K562 (cell line): ENCODE results near the gene IFNA6. TPM values are rescaled to one million over a fixed set of nuclear protein-coding genes. Genes with fewer than 3 reads are reported as not detected.

Experiments used
- ATAC-seq: fragments of 200-7000 bp; cut with Tn5 transposase; 3 replicates; pipeline ENCODE4 v1.9.1; 2020; ENCODE audit warnings: moderate library complexity
- Bru-seq: library from RNA; stranded (reverse); fragments of 400-500 nt; gene quantifications from one replicate; lab custom pipeline; 2021; lab: Mats Ljungman, UMichigan
- BruChase-seq, 2 experiments: library from RNA; stranded (reverse); fragments of 400-500 nt; gene quantifications; one replicate each; lab custom pipeline; 2021; lab: Mats Ljungman, UMichigan
- BruUV-seq: library from RNA; stranded (reverse); fragments of 400-500 nt; replicated peaks from 2 replicates; lab custom pipeline; 2021; lab: Mats Ljungman, UMichigan
- CTCF ChIA-PET: fragments of 300-600 bp; formaldehyde crosslinking; extraction: SDS; loops from one replicate; lab custom pipeline; 2021; ENCODE audit warnings: low intra/inter-chr PET ratio; lab: Yijun Ruan, JAX
- POLR2A ChIA-PET: fragments of 300-600, 350-650 bp; sonication (Branson Sonifier 250); formaldehyde crosslinking; extraction: SDS; loops from one replicate; lab custom pipeline; 2021; ENCODE audit warnings: antibody characterized with exemption, inconsistent platforms; lab: Yijun Ruan, JAX
- DNase-seq, 4 experiments: peaks; one replicate each; pipeline versions ENCODE4 v3.0.0 to v3.0.0-alpha.2; 2011 to 2018; ENCODE audit warnings: low spot score in 3 of 4, mixed read lengths in 3 of 4; ENCODE audit errors: extremely low read depth in 1 of 4
- FAIRE-seq: peaks from 2 replicates; lab custom pipeline; 2011; peaks lifted over from hg19 to GRCh38; lab: Jason Lieb, UNC
- H2AFZ ChIP-seq: 2 replicates; pipeline ENCODE4 v1.6.0; 2011; ENCODE audit warnings: low read depth, low read length, control low read depth, inconsistent platforms
- H3K27ac ChIP-seq: fragments of 200-600 bp; 3 replicates; pipeline ENCODE4 v1.8.0; 2011; ENCODE audit warnings: low read depth, mild to moderate bottlenecking, control low read depth, inconsistent platforms, low read length, moderate library complexity, mixed read lengths; ENCODE audit errors: extremely low read depth
- H3K27me3 ChIP-seq, 2 experiments: fragments of 300-600 bp in 1 of 2; 2 replicates in 1 of 2; 3 replicates in 1 of 2; pipeline versions ENCODE4 v1.6.0 to v1.8.0; 2011; ENCODE audit warnings: inconsistent platforms in 2 of 2, low read length in 2 of 2, mild to moderate bottlenecking in 1 of 2, mixed read lengths in 1 of 2, moderate library complexity in 1 of 2; ENCODE audit not compliant: control insufficient read depth in 2 of 2, insufficient read depth in 2 of 2
- H3K36me3 ChIP-seq: fragments of 300-600 bp; 3 replicates; pipeline ENCODE4 v1.8.0; 2011; ENCODE audit warnings: mild to moderate bottlenecking, low read length, inconsistent platforms; ENCODE audit not compliant: control insufficient read depth, insufficient read depth
- H3K4me1 ChIP-seq, 2 experiments: fragments of 200-600 bp in 1 of 2; replicated peaks in 1 of 2; 2 replicates in 1 of 2; 3 replicates in 1 of 2; pipeline versions ENCODE4 v1.5.1 to v1.8.0; 2011; ENCODE audit warnings: inconsistent platforms in 2 of 2, low read length in 2 of 2, mild to moderate bottlenecking in 1 of 2, mixed read lengths in 1 of 2, moderate library complexity in 1 of 2; ENCODE audit not compliant: control insufficient read depth in 2 of 2, insufficient read depth in 2 of 2
- H3K4me2 ChIP-seq: 2 replicates; pipeline ENCODE4 v1.6.1; 2011; ENCODE audit warnings: low read length, control low read depth, inconsistent platforms, mixed read lengths; ENCODE audit not compliant: insufficient read depth
- H3K4me3 ChIP-seq: fragments of 200-600 bp; sonication (generic), shearing (Covaris generic); 2 replicates; pipeline ENCODE4 v1.5.1; 2016; ENCODE audit warnings: control low read depth, inconsistent platforms
- H3K79me2 ChIP-seq: fragments of 200-600 bp; 3 replicates; pipeline ENCODE4 v1.8.0; 2011; ENCODE audit warnings: low read length, inconsistent platforms; ENCODE audit not compliant: control insufficient read depth, insufficient read depth
- H3K9ac ChIP-seq, 2 experiments: 2 replicates each; pipeline versions ENCODE4 v1.6.0 to v1.6.1; 2011; ENCODE audit warnings: low read depth in 2 of 2, low read length in 2 of 2, control low read depth in 1 of 2, inconsistent platforms in 1 of 2, mild to moderate bottlenecking in 1 of 2, mixed read lengths in 1 of 2; ENCODE audit not compliant: insufficient read depth in 1 of 2
- H3K9me1 ChIP-seq: one replicate; pipeline ENCODE4 v1.6.0; 2011; ENCODE audit warnings: inconsistent platforms, mild to moderate bottlenecking, low read length, moderate library complexity; ENCODE audit not compliant: control insufficient read depth, insufficient read depth
- H3K9me3 ChIP-seq: replicated peaks from 2 replicates; pipeline ENCODE4 v1.5.1; 2011; ENCODE audit warnings: low read depth, low read length, inconsistent platforms; ENCODE audit not compliant: control insufficient read depth, insufficient read depth
- H4K20me1 ChIP-seq: replicated peaks from 2 replicates; pipeline ENCODE4 v1.6.1; 2011; ENCODE audit warnings: low read length, inconsistent platforms, mixed read lengths; ENCODE audit not compliant: control insufficient read depth, insufficient read depth
- COPS2 ChIP-seq: fragments of 450-650 bp; conservative IDR thresholded peaks from 2 replicates; pipeline ENCODE4 v1.6.1; 2016; ENCODE audit warnings: mild to moderate bottlenecking, moderate library complexity
- HEY1 ChIP-seq: fragments of 250-450 bp; sonication (Bioruptor Pico); IDR thresholded peaks from 2 replicates; pipeline ENCODE4 v1.5.0; 2020; ENCODE audit warnings: mild to moderate bottlenecking, moderate library complexity, borderline replicate concordance
- MAFG ChIP-seq: fragments of 450-650 bp; conservative IDR thresholded peaks from 2 replicates; pipeline ENCODE4 v1.6.1; 2016; ENCODE audit warnings: missing genetic modification characterization, missing compliant biosample characterization
- SNIP1 ChIP-seq: fragments of 450-650 bp; IDR thresholded peaks from 2 replicates; pipeline ENCODE4 v1.7.1; 2017; ENCODE audit warnings: low read depth, mild to moderate bottlenecking
- TCF3 ChIP-seq: sonication (generic); formaldehyde crosslinking; IDR thresholded peaks from 2 replicates; pipeline ENCODE4 v1.4.0; 2020; ENCODE audit warnings: mild to moderate bottlenecking, missing genetic modification reagents
- ZNF354B ChIP-seq: fragments of 250-450 bp; sonication (Bioruptor Pico); IDR thresholded peaks from 2 replicates; pipeline ENCODE4 v1.4.0; 2020
- WGBS: fragments of 100-300 bp; shearing (Covaris generic); methylation state at CpG from one replicate; pipeline ENCODE4 v1.1.6; 2016; ENCODE audit warnings: low coverage, mixed read lengths; ENCODE audit not compliant: insufficient coverage; ENCODE audit errors: missing lambda C conversion rate; 5-methylcytosine and 5-hydroxymethylcytosine counted together
- in situ Hi-C: fragments of 300-500 bp; cut with MboI; formaldehyde crosslinking; loops from 4 replicates; pipeline ENCODE4 v1.15.0; 2018; ENCODE audit warnings: inconsistent platforms, mixed read lengths
- intact Hi-C: fragments of 100-400 bp; cut with micrococcal nuclease; formaldehyde crosslinking; loops from 2 replicates; pipeline ENCODE4 v1.14.2; 2022
- long read RNA-seq, 3 experiments: library from polyadenylated mRNA in 2 of 3; library from RNA in 1 of 3; unstranded in 2 of 3; stranded (forward) in 1 of 3; transcript quantifications; one replicate each; pipeline ENCODE4 v2.0.0, GENCODE V29; 2019 to 2022
- polyA minus RNA-seq, 3 experiments: library from RNA; depleted of rRNA, polyadenylated mRNA; stranded (reverse); fragments of >200 nt; gene quantifications; 2 replicates each; pipeline ENCODE4 v1.2.3, GENCODE V29; 2011
- polyA plus RNA-seq, 8 experiments: library from polyadenylated mRNA; depleted of rRNA in 4 of 8; stranded (reverse) in 5 of 8; unstranded in 3 of 8; fragments of >200 nt; fragmentation: Nextera tagmentation in 2 of 8; fragmentation: Illumina TruSeq in 1 of 8; extraction: Ambion mirVana in 2 of 8; extraction: Trizol in 1 of 8; gene quantifications; 2 replicates each; pipeline versions ENCODE4 v1.2.1 to v1.2.3, GENCODE V29; 2011 to 2014; ENCODE audit warnings: inconsistent platforms in 1 of 8, missing spikeins in 1 of 8
- total RNA-seq, 7 experiments: library from RNA; depleted of rRNA in 6 of 7; stranded (reverse); fragments of >200 nt in 6 of 7; fragmentation: Illumina TruSeq in 2 of 7; extraction: Trizol in 2 of 7; gene quantifications; 2 replicates each; pipeline versions ENCODE4 v1.2.1 to v1.2.3, GENCODE V29; 2011 to 2021; ENCODE audit warnings: low replicate concordance in 1 of 7

The IFNA6 gene
- not detected in 2 replicates for total RNA-seq (2011; cell fraction: chromatin; rRNA removed; ENCODE audit: low replicate concordance)
- total RNA-seq (2011; cell fraction: nucleolus; rRNA removed): not detected in 2 replicates
- not detected in 2 replicates for total RNA-seq (2011; cell fraction: nucleoplasm; rRNA removed)
- total RNA-seq (2014; rRNA removed) (not detected in 2 replicates), total RNA-seq (2014; rRNA removed; fragmentation: Illumina TruSeq; extraction: Trizol) (not detected in 2 replicates), total RNA-seq (2015; rRNA removed; fragmentation: Illumina TruSeq; extraction: Trizol) (not detected in 2 replicates), total RNA-seq (2021) (not detected in 2 replicates), polyA plus RNA-seq (2011; rRNA removed) (not detected in 2 replicates), polyA plus RNA-seq (2014; fragmentation: Illumina TruSeq; extraction: Trizol) (not detected in 2 replicates), polyA plus RNA-seq (2014; fragmentation: Nextera tagmentation; extraction: Ambion mirVana) (not detected), polyA plus RNA-seq (2014; rRNA removed) (not detected in 2 replicates), polyA minus RNA-seq (2011; rRNA and poly(A)+ RNA removed) (not detected in 2 replicates), Bru-seq, nascent RNA (not detected), BruChase-seq, experiment 1, labeled RNA remaining after a 2-hour chase (not detected), BruChase-seq, experiment 2, labeled RNA remaining after a 6-hour chase (not detected)
- not detected in 2 replicates for polyA plus RNA-seq (2011; cell fraction: cytosol; rRNA removed)
- not detected in 2 replicates for polyA plus RNA-seq (2011; cell fraction: nucleus; rRNA removed)
- not detected in 2 replicates for polyA plus RNA-seq (2012)
- polyA minus RNA-seq (2011; cell fraction: cytosol; rRNA and poly(A)+ RNA removed): not detected in 2 replicates
- not detected in 2 replicates for polyA minus RNA-seq (2011; cell fraction: nucleus; rRNA and poly(A)+ RNA removed)
- long read RNA-seq, experiment 1: 0 reads
- long read RNA-seq, experiment 2: 0 reads
- long read RNA-seq, experiment 3: 0 reads

DNA sequence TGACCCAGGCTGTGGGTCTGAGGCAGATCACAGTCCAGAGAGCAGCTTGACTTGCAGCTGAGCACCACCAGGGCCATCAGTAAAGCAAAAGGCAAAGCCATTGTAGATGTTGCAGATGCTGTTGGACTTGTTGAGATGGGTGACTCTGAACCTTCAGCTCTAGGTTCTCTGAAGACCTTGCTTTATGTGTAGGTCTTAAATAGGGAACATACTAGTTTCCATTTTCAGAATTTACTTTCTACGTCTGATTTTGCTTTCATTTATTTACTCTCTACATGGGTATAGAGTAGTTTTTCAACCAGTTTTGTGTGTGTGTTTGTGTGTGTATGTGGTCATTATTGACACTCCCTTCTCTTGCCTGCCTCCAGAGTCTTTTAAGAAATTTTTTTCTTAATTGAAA lies at the start of gene IFNA6:
Gene IFNA6, minus strand, starts transcription at position 101 of the 400 bp plus-strand sequence. Its CDS starts 0 bp downstream, at position 101.
- H4K20me1 ChIP-seq: no peaks in the 10 kb centered on the region
- WGBS: no CpG with 5 or more reads among the region's 1 CpG
- H3K4me3 ChIP-seq: no peak within 1 kb of the TSS
- no peaks in the 10 kb centered on the region for H3K9me1 ChIP-seq
- in situ Hi-C loops (no loop called here), intact Hi-C loops (no loop called here)
- H2AFZ ChIP-seq: no peak within 1 kb of the TSS
- H3K27ac ChIP-seq: no peak within 1 kb of the TSS
- ATAC-seq: no peak
- no peak within 1 kb of the TSS for H3K4me2 ChIP-seq
- ChIA-PET CTCF (no interaction called here), POLR2A (no interaction called here)
- DNase-seq: no peak
- no peaks in the 10 kb centered on the region for H3K4me1 ChIP-seq
- no peaks in the 10 kb centered on the region for H3K9me3 ChIP-seq
- BruUV-seq: no TSS peak
- TF ChIP-seq MAFG (tag) (no peak), COPS2 (no peak), ZNF354B (CRISPR knock-in tag) (no peak), TCF3 (CRISPR knock-in tag) (no peak), HEY1 (CRISPR knock-in tag) (no peak), SNIP1 (no peak)
- H3K36me3 ChIP-seq: no peaks in the 10 kb centered on the region
- no peak for FAIRE-seq
- H3K79me2 ChIP-seq: no peaks in the 10 kb centered on the region
- H3K9ac ChIP-seq: no peak within 1 kb of the TSS
- H3K27me3 ChIP-seq: no peaks in the 10 kb centered on the region
